Kidney (tissue), 14 donors: ENCODE data around the gene CHST3. TPM values are rescaled to one million over a fixed set of nuclear protein-coding genes. Genes with fewer than 3 reads are reported as not detected.

ENCODE experiments used
- DNase-seq, 5 donors: peaks; one replicate each; pipeline ENCODE4 v3.0.0-alpha.2; 2013 to 2020
- FAIRE-seq: peaks from 2 replicates; lab custom pipeline; 2012; peaks lifted over from hg19 to GRCh38; lab: Jason Lieb, UNC
- H3K27ac ChIP-seq, 2 donors: one replicate each; pipeline ENCODE4 v1.7.0; 2013; ENCODE audit warnings: low read depth in 2 of 2, low read length in 2 of 2, inconsistent platforms in 1 of 2
- H3K27me3 ChIP-seq: one replicate; pipeline ENCODE4 v1.7.1; 2013; ENCODE audit warnings: low read length, inconsistent platforms; ENCODE audit not compliant: control insufficient read depth, insufficient read depth
- H3K36me3 ChIP-seq, 3 donors: one replicate each; pipeline versions ENCODE4 v1.7.0 to v1.7.1; 2013; ENCODE audit warnings: low read length in 3 of 3, control low read depth in 1 of 3, inconsistent platforms in 1 of 3; ENCODE audit not compliant: insufficient read depth in 3 of 3, control insufficient read depth in 2 of 3
- H3K4me1 ChIP-seq, 3 donors: one replicate each; pipeline versions ENCODE4 v1.7.0 to v1.7.1; 2013; ENCODE audit warnings: low read length in 3 of 3, inconsistent platforms in 1 of 3, low read depth in 1 of 3; ENCODE audit not compliant: control insufficient read depth in 2 of 3, insufficient read depth in 2 of 3
- H3K4me3 ChIP-seq, 3 donors: one replicate each; pipeline versions ENCODE4 v1.7.0 to v1.8.1; 2013; ENCODE audit warnings: low read length in 3 of 3, control low read depth in 1 of 3, inconsistent platforms in 1 of 3
- H3K9ac ChIP-seq, 3 donors: one replicate each; pipeline versions ENCODE4 v1.7.0 to v1.7.1; 2013; ENCODE audit warnings: low read length in 3 of 3, control low read depth in 1 of 3, inconsistent platforms in 1 of 3
- H3K9me3 ChIP-seq, 3 donors: one replicate each; pipeline versions ENCODE4 v1.7.0 to v1.7.1; 2013; ENCODE audit warnings: low read length in 3 of 3, control low read depth in 1 of 3, inconsistent platforms in 1 of 3; ENCODE audit not compliant: control insufficient read depth in 2 of 3, insufficient read depth in 1 of 3
- CTCF ChIP-seq: IDR thresholded peaks from 3 replicates; pipeline ENCODE4 v1.5.1; 2012; ENCODE audit warnings: mild to moderate bottlenecking, moderate library complexity, borderline replicate concordance; ENCODE audit not compliant: insufficient read depth; ENCODE audit errors: extremely low read depth
- intact Hi-C: fragments of 100-400 bp; cut with DNase I; formaldehyde crosslinking; loops from one replicate; pipeline ENCODE4 v1.11.1; 2022
- polyA plus RNA-seq: library from polyadenylated mRNA; stranded (reverse); fragments of 350-450 nt; fragmentation: Illumina TruSeq; extraction: RNeasy Lipid Tissue Mini Kit (QIAGEN cat#74804); gene quantifications from one replicate; pipeline ENCODE4 v1.2.3, GENCODE V29; 2014; ENCODE audit warnings: low read depth, low replicate concordance; ENCODE audit not compliant: insufficient read depth
- total RNA-seq: library from RNA; stranded (reverse); fragmentation: NEBNext Ultra II Directional; extraction: Animal tissue kit (Norgen Biotek cat#: 25700); gene quantifications from one replicate; pipeline ENCODE4 v1.2.1, GENCODE V29; 2021
- donor health status: control.
- donor health status: control.
- donor health status: control.
- donor health status: control.
- donor health status: control.
- donor health status: DM: yes; HTN: yes; CAD: no.
- donor health status: Normal renal cell carcinoma (clear cell type).

The CHST3 gene
- total and polyA plus RNA-seq, 2 donors from 2014 or later: 9.1 to 31.5 TPM

DNA sequence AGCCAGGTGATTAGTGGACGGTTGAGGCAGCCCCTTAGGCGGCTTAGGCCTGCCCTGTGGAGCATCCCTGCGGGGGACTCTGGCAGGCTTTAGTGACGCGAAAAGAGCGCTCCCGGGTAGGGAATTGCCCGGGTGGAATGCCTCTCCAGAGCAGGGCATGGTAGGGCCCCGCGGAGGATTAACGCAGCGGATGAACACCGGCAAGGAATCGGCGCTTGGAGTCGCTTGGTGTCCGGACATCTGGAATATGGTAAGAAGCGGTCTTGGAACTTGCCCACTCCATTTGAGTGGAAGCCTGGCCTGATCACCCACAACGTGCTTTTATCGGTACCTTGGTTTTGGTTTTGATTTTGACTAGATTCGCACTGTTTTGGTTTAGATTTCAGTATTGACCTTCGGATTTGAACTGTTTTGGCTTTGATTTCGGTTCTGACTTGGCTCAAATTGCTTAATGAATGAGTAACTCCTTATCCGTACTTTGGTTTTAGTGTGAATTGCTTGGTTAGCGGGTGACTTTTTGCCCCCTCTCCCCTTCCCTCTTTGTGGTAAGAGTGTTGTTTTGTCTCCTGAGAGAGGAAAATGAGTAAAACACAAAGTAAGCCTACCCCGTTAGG is 24.2 kb upstream of the CHST3 start:
- FAIRE-seq: no peak
- intact Hi-C loops: no loop called here

DNA sequence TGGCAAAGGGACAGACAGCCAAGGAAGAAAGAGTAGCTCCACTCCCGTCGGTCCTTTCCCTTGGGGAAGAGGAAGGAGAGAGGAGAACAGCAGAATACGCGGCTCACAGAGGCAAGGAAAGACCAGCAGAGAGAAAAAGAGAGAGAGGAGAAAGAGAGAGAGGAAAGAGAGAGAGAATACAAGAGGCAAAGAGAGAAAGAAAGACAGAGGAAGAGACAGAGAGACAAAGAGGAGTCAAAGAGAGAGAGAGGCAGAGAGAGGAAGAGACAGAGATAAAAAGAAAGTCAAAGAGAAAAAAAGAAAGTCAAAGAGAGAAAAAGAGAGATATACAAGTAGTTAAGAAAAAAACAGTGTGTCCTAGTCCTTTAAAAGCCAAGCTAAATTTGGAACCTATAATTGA is 23.4 kb upstream of the CHST3 start:
- DNase-seq (peak in 1 of 5 donors; percentile 1), FAIRE-seq (no peak)

More for the DNA sequence above, 24.2 kb upstream of the CHST3 start:
- peak overlapping the region; percentile 37 to 63 for H3K27ac ChIP-seq
- peaks cover 0 to 17% (median 0%) of the 10 kb centered on the region in 3 donors for H3K4me1 ChIP-seq
- no peaks in the 10 kb centered on the region for H3K36me3 ChIP-seq
- no peak overlapping the region for H3K9ac ChIP-seq
- H3K4me3 ChIP-seq: peak overlapping the region in 1 of 3 donors; percentile 8
- H3K27me3 ChIP-seq: no peaks in the 10 kb centered on the region
- peaks cover 0 to 11% (median 0%) of the 10 kb centered on the region in 3 donors for H3K9me3 ChIP-seq
- DNase-seq: peak in 1 of 5 donors; percentile 9
- TF ChIP-seq CTCF: no peak

GRCh38 chr10:71941318-71941717 is 22.9 kb upstream of the CHST3 start:
- Histone ChIP-seq H3K36me3 (no peaks in the 10 kb centered on the region), H3K4me3 (no peak overlapping the region), H3K9me3 (peaks cover 0 to 21% (median 0%) of the 10 kb centered on the region in 3 donors), H3K27me3 (no peaks in the 10 kb centered on the region), H3K9ac (no peak overlapping the region), H3K4me1 (peaks cover 0 to 17% (median 0%) of the 10 kb centered on the region in 3 donors), H3K27ac (peak overlapping the region in 1 of 2 donors; percentile 63)
- no peak for TF ChIP-seq CTCF
- intact Hi-C loops: no loop called here
- DNase-seq (no peak), FAIRE-seq (no peak)

More for the DNA sequence above, 23.4 kb upstream of the CHST3 start:
- H3K36me3 ChIP-seq: no peaks in the 10 kb centered on the region
- H3K27ac ChIP-seq: peak overlapping the region; percentile 37 to 63
- no peak for TF ChIP-seq CTCF
- no peaks in the 10 kb centered on the region for H3K27me3 ChIP-seq
- intact Hi-C loops: no loop called here
- no peak overlapping the region for H3K9ac ChIP-seq
- H3K4me1 ChIP-seq: peaks cover 0 to 17% (median 0%) of the 10 kb centered on the region in 3 donors
- H3K9me3 ChIP-seq: peaks cover 0 to 16% (median 0%) of the 10 kb centered on the region in 3 donors
- H3K4me3 ChIP-seq: no peak overlapping the region
